Measurements from ENCODE around the gene NEK7.
"Not testable (repeated sequence)": the region's sequence is repeated elsewhere in the genome, so short reads cannot be mapped to it uniquely, and the experiment has no call there.

Gene NEK7

DNA sequence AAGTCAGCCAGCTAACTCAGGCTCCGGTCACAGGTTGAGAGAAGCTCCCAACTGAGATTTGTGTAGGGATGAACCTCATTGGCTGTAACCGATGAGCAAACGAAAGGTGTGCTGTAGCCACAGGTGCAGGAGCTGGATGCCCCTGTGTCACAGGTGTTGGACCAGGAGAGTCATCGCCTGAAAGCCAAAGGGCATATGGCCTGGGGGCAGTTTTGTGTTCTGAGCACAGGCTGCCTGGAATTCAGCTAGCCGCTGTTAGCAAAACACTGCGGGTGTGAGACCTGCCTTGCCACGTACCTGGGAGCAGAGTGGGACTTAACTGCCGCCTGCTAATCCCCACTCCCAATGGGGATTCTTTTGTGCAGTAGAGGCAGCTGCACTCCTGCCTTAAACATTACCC, 55.3 kb downstream of the NEK7 start:
- no peak for DNase-seq

DNA sequence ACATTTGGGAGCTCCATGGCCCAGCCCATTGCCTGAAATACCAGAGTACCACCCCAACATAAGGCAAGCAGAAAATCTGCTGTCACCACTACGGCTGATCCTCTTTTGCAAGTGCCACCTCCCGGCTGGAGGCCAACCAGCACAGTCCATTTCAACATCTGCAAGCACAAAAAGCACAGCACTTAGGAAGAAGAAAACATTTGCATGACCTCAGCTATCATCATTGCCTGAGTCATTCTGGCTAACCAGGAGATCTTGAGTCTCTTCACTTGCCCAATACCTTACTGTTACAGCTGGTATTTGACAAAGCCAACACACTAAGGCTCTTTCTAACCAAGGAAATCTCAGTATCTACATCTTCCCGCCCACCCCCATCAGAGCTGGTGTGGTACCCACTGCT, 55.9 kb downstream of the NEK7 start:
- no peak for DNase-seq

- no peak for DNase-seq
Observed at GRCh38 chr1:198214924-198215323, 58.1 kb downstream of the NEK7 start.

GRCh38 chr1:198220428-198220827, 63.6 kb downstream of the NEK7 start:
- no peak for DNase-seq

- not testable (repeated sequence) for DNase-seq
Observed at GRCh38 chr1:198227010-198227409, 70.2 kb downstream of the NEK7 start.

- DNase-seq = not testable (repeated sequence)
Observed at GRCh38 chr1:198227454-198227853, 70.7 kb downstream of the NEK7 start.

DNA sequence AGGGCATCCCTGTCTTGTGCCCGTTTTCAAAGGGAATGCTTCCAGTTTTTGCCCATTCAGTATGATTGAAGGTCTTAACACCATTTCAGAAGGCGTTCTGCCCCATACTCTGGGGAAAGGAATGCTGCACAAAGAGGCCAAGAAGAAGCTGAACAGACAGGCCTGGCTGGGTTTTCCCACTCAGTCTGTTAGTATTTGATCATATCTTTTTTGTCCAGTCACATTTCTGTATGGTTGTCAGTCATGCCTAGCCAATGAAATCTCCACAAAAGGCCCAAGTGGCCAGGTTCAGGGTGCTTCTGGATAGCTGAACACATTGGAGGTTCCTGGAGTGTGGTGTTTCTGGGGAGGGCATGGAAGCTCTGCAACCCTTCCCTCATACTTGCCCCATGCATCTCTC, 72.1 kb downstream of the NEK7 start:
- DNase-seq = no peak

GRCh38 chr1:198231779-198232178, 75.0 kb downstream of the NEK7 start:
- DNase-seq = no peak

GRCh38 chr1:198232378-198232777, 75.6 kb downstream of the NEK7 start:
- DNase-seq = no peak

DNA sequence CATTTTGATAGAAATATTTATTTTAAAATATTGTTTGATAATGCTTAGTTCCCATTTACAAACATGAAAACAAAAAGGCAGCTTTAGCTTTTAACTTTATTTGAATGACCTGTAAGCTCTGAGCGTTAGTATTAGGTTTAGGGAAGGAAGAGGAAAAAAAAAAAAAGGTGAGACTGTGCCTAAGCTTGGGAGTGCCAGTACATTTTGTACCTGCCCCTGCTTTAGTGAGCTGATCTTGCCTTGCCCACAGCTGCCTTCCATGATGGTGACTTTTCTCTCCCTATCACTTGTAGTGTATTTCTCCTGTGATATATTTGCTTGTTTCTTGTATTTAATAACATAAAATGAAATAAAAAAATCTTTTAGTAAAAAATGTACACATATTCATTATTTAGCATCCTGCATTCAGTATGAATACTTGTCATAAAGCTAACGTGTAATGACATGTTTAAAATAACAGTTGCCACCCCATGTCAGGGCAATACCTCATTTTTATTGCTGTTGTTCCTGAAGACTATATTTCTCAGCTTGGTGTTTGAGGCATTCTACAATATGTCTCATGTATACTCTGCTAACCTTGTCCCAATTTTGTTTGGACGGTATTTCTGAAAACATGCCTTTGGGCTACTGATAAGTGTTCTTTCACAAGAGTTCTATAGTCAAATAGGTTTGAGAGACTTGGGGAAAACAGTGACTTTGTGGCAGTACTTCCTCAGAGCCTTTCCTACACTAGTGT, 76.3 kb downstream of the NEK7 start:
- no peak for DNase-seq

DNA sequence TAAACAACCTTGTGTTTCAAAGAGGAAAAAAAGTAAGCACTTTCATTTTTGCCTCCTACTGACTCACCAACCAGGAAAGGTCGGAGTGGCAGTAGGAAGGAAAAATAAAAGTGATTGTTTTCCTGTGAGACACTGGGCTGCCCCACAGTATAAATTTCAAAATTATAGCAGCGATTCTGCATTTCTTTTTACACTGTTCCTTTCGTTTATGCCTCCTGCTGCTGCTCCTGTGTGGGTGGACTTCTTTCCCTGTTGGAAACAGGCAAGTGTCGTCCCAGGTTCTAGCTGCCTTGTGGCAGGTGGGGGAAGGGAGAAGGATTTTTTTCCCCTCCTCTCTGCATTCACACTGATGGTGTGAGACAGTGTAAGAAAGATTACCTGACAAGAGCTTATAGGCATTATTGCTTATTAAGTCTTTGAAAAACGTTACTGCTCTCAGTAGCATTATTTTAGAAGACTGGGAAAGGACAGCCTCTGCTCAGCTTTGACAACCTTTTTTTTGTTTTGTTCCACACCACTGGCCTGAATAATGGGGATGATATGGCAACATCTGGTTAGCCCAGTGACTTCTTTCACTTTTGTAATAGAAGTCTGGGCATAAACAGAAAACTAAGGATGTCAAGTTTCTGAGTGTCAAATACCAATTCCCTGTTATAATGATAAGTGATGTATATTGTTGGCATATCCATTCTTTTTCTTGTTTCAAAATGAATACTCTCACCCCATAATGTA, 77.9 kb downstream of the NEK7 start:
- no peak for DNase-seq

GRCh38 chr1:198238121-198238520, 81.3 kb downstream of the NEK7 start:
- no peak for DNase-seq

- no peak for DNase-seq
Observed at GRCh38 chr1:198241553-198241952, 84.8 kb downstream of the NEK7 start.

DNA sequence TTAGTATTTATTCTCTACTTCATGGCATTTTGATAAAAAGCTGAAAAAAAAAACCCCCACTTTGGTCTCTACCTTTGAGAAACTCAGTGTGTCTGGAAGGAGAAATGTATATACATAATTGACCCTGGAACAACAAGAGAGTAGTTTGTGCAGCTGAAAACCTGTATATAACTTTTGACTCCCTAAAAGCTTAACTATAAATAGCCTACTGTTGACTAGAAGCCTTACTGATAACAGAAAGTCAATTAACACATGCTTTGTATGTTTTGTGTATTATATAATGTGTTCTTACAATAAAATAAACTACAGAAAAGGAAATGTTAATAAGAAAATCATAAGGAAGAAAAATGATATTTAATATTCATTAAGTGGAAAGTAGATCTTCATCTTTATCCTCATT, 88.0 kb downstream of the NEK7 start:
- no peak for DNase-seq

DNA sequence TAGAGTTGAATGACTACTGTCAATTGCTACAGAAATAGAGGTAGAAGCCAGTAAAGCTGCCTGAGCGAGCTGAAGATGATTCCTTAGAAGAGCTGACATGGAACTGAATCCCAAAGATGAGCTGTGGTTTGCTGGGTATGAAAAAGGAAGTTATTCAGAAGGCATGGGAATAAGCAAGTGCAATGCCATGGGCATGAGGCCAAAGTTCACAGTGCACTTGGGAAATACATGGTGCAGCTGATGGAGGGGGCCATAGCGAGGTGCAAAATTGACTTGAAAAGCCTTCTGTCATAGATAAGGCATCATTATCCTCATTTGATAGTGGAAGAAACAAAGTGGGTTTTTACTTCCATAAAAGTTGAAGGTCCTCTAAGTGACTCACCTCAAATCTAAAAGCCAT, 88.6 kb downstream of the NEK7 start:
- DNase-seq = no peak

- no peak for DNase-seq
Observed at GRCh38 chr1:198246337-198246736, 89.5 kb downstream of the NEK7 start.

DNA sequence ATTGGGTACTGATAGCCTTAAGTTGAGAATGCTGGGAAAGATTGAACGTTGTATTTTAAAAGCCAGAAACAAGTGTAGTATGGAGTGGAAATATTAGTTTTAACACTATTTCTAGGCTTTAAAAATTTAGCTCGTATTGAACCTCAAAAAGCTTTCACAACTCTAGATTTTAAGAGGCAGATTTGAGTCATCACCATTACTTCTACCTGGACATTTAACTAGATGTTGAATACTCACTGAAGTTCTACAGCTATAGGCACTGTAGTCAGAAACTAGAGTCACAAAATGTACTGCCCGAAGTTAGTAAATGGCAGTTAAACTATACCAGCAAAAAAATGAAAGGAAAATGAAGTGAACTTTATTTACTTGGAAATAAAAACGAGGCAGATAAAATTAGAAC, 96.5 kb downstream of the NEK7 start:
- DNase-seq = no peak

DNA sequence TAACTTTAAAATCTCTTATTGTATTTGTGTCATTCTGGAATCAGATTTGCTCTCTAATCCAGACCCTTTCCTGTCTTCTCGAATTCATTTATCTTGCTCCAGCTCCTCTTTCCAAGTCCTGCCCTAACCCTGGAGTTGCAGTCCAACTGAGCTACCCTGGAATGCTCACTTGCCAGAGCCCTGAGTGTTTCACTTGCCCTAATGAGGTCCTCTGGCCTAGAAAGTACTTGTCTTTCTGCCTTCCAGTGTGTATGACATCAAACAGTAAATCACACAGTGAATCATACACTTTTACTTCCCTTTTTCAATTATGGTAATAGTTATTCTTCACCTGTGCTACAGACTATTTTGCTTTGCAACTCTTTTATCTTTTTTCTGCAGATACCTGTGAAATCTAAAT, 96.9 kb downstream of the NEK7 start:
- no peak for DNase-seq

DNA sequence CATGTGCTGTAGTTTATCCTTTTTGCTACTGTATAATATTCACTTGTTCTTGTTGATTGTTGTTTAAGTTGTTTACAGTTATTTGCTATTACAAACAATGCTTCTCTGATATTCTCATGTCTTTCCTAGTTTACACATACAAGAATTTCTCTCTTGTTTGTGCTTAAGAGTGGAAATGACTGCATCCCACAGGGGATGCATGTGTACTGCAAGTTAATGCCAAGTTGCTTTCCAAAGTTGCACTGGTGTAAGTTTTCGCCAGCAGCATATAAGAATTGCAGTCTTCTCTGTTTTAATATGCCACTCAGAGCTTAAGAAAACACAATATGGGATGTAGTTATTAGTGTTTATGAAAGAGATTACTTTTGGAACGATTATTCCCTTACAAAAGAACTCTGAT, 97.7 kb downstream of the NEK7 start:
- no peak for DNase-seq

- no peak for DNase-seq
Observed at GRCh38 chr1:198254948-198255347, 98.2 kb downstream of the NEK7 start.

DNA sequence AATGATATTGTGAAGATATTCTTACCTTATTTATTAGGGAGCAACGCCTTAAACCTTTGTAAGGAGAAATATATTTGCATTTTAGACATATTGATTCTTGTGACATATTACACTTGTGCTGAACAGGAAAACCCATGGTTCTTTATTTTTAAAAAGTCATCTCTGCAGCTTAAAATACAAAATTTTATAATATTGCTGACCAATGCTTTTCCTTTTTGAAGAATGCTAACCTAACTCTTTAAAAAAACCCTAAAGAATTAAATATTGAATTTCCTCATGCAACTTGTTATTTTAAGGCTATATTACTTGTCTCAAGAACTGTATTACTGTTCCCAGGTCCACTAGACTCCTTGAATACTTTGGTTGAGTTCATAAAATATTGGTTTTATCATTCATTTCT, 99.0 kb downstream of the NEK7 start:
- DNase-seq = no peak

DNA sequence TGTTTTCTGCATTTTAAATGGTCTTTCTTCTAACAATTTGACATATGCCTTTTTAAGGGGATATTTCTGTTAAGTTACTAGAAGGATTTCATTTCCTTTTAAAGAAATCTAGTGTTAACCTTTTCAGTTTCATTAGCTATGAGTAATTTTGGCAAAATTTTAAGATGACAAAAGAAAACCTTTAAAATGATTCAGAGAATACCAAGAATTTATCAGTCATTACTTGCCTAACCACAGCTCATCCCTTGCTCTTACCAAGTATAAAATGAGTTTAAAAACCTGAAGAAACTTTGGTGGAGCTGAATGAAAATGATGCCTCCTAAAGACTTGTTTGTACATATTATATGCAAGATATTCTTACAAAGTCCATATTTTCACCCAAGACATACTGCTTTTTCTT, 101.7 kb downstream of the NEK7 start:
- no peak for DNase-seq

DNA sequence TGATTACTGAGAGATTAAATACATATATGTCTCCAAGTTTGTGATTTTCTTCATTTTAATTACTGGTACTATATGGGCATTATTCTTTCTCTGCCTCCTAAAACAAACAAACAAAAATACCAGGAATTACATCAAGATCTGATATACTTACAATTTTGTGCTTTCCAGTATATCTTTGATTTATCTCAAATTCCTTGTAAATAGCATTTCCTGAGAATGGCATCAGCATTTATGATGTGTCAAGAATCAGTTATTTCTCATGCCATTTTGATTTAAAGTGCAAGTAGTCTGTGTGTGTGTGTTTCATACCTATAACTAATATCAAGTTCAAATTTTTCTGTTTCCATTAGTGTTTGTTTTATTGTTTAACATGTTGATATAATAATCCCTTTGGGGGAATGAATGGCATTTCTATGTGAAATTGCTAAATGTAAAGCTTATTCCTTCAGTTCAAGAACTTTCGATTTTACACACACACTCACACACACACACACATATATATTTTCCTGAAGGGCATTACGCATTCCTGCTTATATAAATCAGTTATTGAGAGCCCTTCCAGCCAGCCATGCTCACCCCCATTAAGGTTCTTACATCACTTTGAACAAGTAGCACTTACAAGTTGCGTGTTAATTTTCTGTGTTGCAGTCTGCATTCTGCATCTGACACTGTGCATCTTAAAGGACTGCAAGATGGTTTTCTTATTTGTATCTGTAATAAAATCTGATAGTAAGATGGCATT, 102.7 kb downstream of the NEK7 start:
- DNase-seq = no peak

DNA sequence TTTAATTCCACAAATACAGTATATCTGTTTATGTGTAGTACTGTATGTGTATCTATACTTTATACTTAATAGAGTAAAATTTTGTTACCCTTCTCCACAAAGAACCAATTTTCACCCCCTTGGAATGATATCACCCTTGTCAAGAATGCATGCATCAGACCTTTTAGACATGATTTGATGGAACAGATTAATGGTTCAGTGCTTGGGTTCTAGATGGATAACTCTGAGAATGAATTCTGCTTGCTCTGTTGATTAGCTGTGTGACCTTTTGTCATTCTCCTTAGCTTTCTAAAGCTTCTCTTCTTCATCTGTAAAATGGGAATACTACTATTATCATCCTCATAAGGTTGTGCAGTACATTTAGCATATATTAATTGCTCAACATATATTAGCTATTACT, 105.1 kb downstream of the NEK7 start:
- no peak for DNase-seq
